ENCODE results near the gene ZDHHC1. TPM values are rescaled to one million over a fixed set of nuclear protein-coding genes. Genes with fewer than 3 reads are reported as not detected.

Gene ZDHHC1
- polyA plus RNA-seq, 3 donors, result 3.3 to 14.2 (median 6.0) TPM

GRCh38 chr16:67421030-67421429, 4.8 kb upstream of the ZDHHC1 start:
- no peak for TF ChIP-seq CTCF (IDR thresholded peaks at IDR 0.05)
- Mint-ChIP-seq H3K36me3 (no peaks in the 10 kb centered on the region), H3K27me3 (ENCODE audit: low read depth in 3 of 3) (peaks cover 12 to 40% (median 30%) of the 10 kb centered on the region in 3 donors), H3K4me3 (no peak overlapping the region), H3K9me3 (peaks cover 0 to 1% (median 0%) of the 10 kb centered on the region in 7 donors), H3K27ac (no peak overlapping the region), H3K4me1 (peaks cover 4% of the 10 kb centered on the region)
- no peak overlapping the region for H3K27ac ChIP-seq (ENCODE audit: low read depth in 1 of 2, low read length in 2 of 2)
- H3K36me3 ChIP-seq (replicated peaks in 1 of 2; ENCODE audit: control insufficient read depth in 1 of 2, insufficient read depth in 2 of 2, low read length in 2 of 2), result no peaks in the 10 kb centered on the region
- H4K20me1 ChIP-seq (ENCODE audit: insufficient read depth, low read length), result no peaks in the 10 kb centered on the region
- DNase-seq, result no peak
- H3K79me2 ChIP-seq (ENCODE audit: insufficient read depth, low read length), result no peaks in the 10 kb centered on the region
- WGBS (ENCODE audit: insufficient coverage), result 83% methylated on average over 2 of the region's 4 CpGs
- H2AFZ ChIP-seq (ENCODE audit: insufficient read depth, low read depth, low read length, poor library complexity, severe bottlenecking), result no peak overlapping the region
- no peaks in the 10 kb centered on the region for H3K9me3 ChIP-seq (replicated peaks in 1 of 2; ENCODE audit: control insufficient read depth in 1 of 2, insufficient read depth in 1 of 2, low read length in 2 of 2)
- H3K4me3 ChIP-seq (replicated peaks in 1 of 3; ENCODE audit: low read depth in 2 of 3, low read length in 3 of 3), result no peak overlapping the region
- H3K4me2 ChIP-seq (replicated peaks; ENCODE audit: extremely low read depth, low read length, poor library complexity, severe bottlenecking), result no peak overlapping the region
- H3K9ac ChIP-seq (ENCODE audit: insufficient read depth, low read length, poor library complexity, severe bottlenecking), result no peak overlapping the region
- H3K4me1 ChIP-seq (ENCODE audit: control insufficient read depth in 1 of 2, insufficient read depth in 2 of 2, low read length in 2 of 2), result peaks cover 6 to 8% of the 10 kb centered on the region in 2 donors
- H3K27me3 ChIP-seq (ENCODE audit: control insufficient read depth in 2 of 2, insufficient read depth in 2 of 2, low read length in 2 of 2), result peaks cover 0 to 25% of the 10 kb centered on the region in 2 donors
- intact Hi-C loops (cut with micrococcal nuclease), result no loop called here

GRCh38 chr16:67419931-67420330, 3.7 kb upstream of the ZDHHC1 start:
- H3K36me3 ChIP-seq (replicated peaks in 1 of 2; ENCODE audit: control insufficient read depth in 1 of 2, insufficient read depth in 2 of 2, low read length in 2 of 2), result no peaks in the 10 kb centered on the region
- DNase-seq, result no peak
- H3K4me3 Mint-ChIP-seq, result no peak overlapping the region
- peaks cover 0 to 17% of the 10 kb centered on the region in 2 donors for H3K27me3 ChIP-seq (ENCODE audit: control insufficient read depth in 2 of 2, insufficient read depth in 2 of 2, low read length in 2 of 2)
- H4K20me1 ChIP-seq (ENCODE audit: insufficient read depth, low read length), result no peaks in the 10 kb centered on the region
- no peak overlapping the region for H3K4me3 ChIP-seq (replicated peaks in 1 of 3; ENCODE audit: low read depth in 2 of 3, low read length in 3 of 3)
- no peak overlapping the region for H3K9ac ChIP-seq (ENCODE audit: insufficient read depth, low read length, poor library complexity, severe bottlenecking)
- intact Hi-C loops (cut with micrococcal nuclease), result no loop called here
- H3K27me3 Mint-ChIP-seq (ENCODE audit: low read depth in 3 of 3), result peaks cover 9 to 42% (median 32%) of the 10 kb centered on the region in 3 donors
- no peak overlapping the region for H3K4me2 ChIP-seq (replicated peaks; ENCODE audit: extremely low read depth, low read length, poor library complexity, severe bottlenecking)
- H3K4me1 ChIP-seq (ENCODE audit: control insufficient read depth in 1 of 2, insufficient read depth in 2 of 2, low read length in 2 of 2), result peaks cover 10 to 13% of the 10 kb centered on the region in 2 donors
- H3K36me3 Mint-ChIP-seq, result no peaks in the 10 kb centered on the region
- no peaks in the 10 kb centered on the region for H3K9me3 ChIP-seq (replicated peaks in 1 of 2; ENCODE audit: control insufficient read depth in 1 of 2, insufficient read depth in 1 of 2, low read length in 2 of 2)
- H3K79me2 ChIP-seq (ENCODE audit: insufficient read depth, low read length), result no peaks in the 10 kb centered on the region
- no peak overlapping the region for H3K27ac ChIP-seq (ENCODE audit: low read depth in 1 of 2, low read length in 2 of 2)
- no CpG with 5 or more reads among the region's 3 CpGs for WGBS (ENCODE audit: insufficient coverage)
- H2AFZ ChIP-seq (ENCODE audit: insufficient read depth, low read depth, low read length, poor library complexity, severe bottlenecking), result no peak overlapping the region
- no peak overlapping the region for H3K27ac Mint-ChIP-seq
- H3K4me1 Mint-ChIP-seq, result peaks cover 8% of the 10 kb centered on the region
- H3K9me3 Mint-ChIP-seq, result peaks cover 0 to 1% (median 0%) of the 10 kb centered on the region in 7 donors
- TF ChIP-seq CTCF (IDR thresholded peaks at IDR 0.05), result no peak
